NK-92 (cell line): ENCODE data around the gene NFYC.
"Not testable (repeated sequence)": the region's sequence is repeated elsewhere in the genome, so short reads cannot be mapped to it uniquely, and the experiment has no call there.

Source experiments
- DNase-seq: peaks from one replicate; lab custom pipeline; 2025; ENCODE audit not compliant: unreplicated experiment; lab: John Stamatoyannopoulos, UW

Gene NFYC

GRCh38 chr1:40664791-40665190 lies 26.7 kb upstream of the NFYC start:
- DNase-seq, result no peak

GRCh38 chr1:40665335-40666171 lies 26.0 kb upstream of the NFYC start, which contains the start of gene RIMS3:
TSS of gene RIMS3 (minus strand) at chr1:40665682. CDS start at chr1:40641925, 23,757 bp downstream.
- DNase-seq, result no peak

GRCh38 chr1:40668769-40669525 lies 22.6 kb upstream of the NFYC start:
- DNase-seq, result no peak

- no peak for DNase-seq
These were observed 18.1 kb upstream of the NFYC start for GRCh38 chr1:40673452-40673851.

- no peak for DNase-seq
These were observed 15.0 kb upstream of the NFYC start for GRCh38 chr1:40676501-40676900.

- no peak for DNase-seq
These were observed 12.1 kb upstream of the NFYC start for GRCh38 chr1:40679165-40679953.

GRCh38 chr1:40684669-40685068 lies 6.8 kb upstream of the NFYC start:
- DNase-seq, result no peak

- DNase-seq, result no peak
These were observed 4.4 kb upstream of the NFYC start for GRCh38 chr1:40687059-40687458.

- no peak for DNase-seq
These were observed 3.8 kb upstream of the NFYC start for GRCh38 chr1:40687661-40688060.

GRCh38 chr1:40689737-40690136 lies 1.8 kb upstream of the NFYC start:
- no peak for DNase-seq

- DNase-seq, result no peak
These were observed 550 bp upstream of the NFYC start for GRCh38 chr1:40690771-40691537.

GRCh38 chr1:40692429-40692895 lies 958 bp downstream of the NFYC start:
- DNase-seq, result no peak

GRCh38 chr1:40693425-40693824 lies 1.9 kb downstream of the NFYC start:
- no peak for DNase-seq

GRCh38 chr1:40694353-40694874 lies 2.9 kb downstream of the NFYC start:
- DNase-seq, result no peak

GRCh38 chr1:40696294-40696693 lies 4.8 kb downstream of the NFYC start:
- DNase-seq, result no peak

- DNase-seq, result no peak
These were observed 5.9 kb downstream of the NFYC start for GRCh38 chr1:40697436-40697835.

- no peak for DNase-seq
These were observed 8.3 kb downstream of the NFYC start for GRCh38 chr1:40699787-40700186.

- no peak for DNase-seq
These were observed 10.2 kb downstream of the NFYC start for GRCh38 chr1:40701684-40702083.

GRCh38 chr1:40702810-40703209 lies 11.3 kb downstream of the NFYC start:
- not testable (repeated sequence) for DNase-seq

- no peak for DNase-seq
These were observed 11.8 kb downstream of the NFYC start for GRCh38 chr1:40703316-40703715.
